Suprapubic skin (tissue), 4 donors: Measurements from ENCODE around the gene ANKRD11. TPM values are rescaled to one million over a fixed set of nuclear protein-coding genes. Genes with fewer than 3 reads are reported as not detected.

Experiments
- DNase-seq, 2 donors: peaks; one replicate each; pipeline ENCODE4 v3.0.0-alpha.2; 2019; ENCODE audit warnings: low spot score in 2 of 2
- H3K27ac ChIP-seq: fragments of 200-600 bp; sonication (generic); one replicate; pipeline ENCODE4 v1.5.1; 2019
- H3K27me3 ChIP-seq: fragments of 200-600 bp; sonication (generic); one replicate; pipeline ENCODE4 v1.5.1; 2019
- H3K36me3 ChIP-seq: fragments of 200-600 bp; sonication (generic); one replicate; pipeline ENCODE4 v1.5.1; 2019
- H3K4me1 ChIP-seq: fragments of 200-600 bp; sonication (generic); one replicate; pipeline ENCODE4 v1.5.1; 2019
- H3K4me3 ChIP-seq: fragments of 200-600 bp; sonication (generic); one replicate; pipeline ENCODE4 v1.5.1; 2019; ENCODE audit warnings: mild to moderate bottlenecking
- H3K9me3 ChIP-seq: fragments of 200-600 bp; sonication (generic); one replicate; pipeline ENCODE4 v1.5.1; 2019
- EP300 ChIP-seq: sonication (generic); formaldehyde crosslinking; IDR thresholded peaks from one replicate; pipeline ENCODE4 v1.6.1; 2017; ENCODE audit warnings: antibody characterized with exemption
- POLR2A ChIP-seq, 2 donors: fragments of 450-650 bp; IDR thresholded peaks; one replicate each; pipeline ENCODE4 v1.6.1; 2017; ENCODE audit warnings: antibody characterized with exemption in 2 of 2, mild to moderate bottlenecking in 2 of 2, moderate library complexity in 2 of 2
- POLR2AphosphoS5 ChIP-seq, 3 donors: sonication (generic); formaldehyde crosslinking; IDR thresholded peaks; one replicate each; pipeline ENCODE4 v1.6.1; 2017; ENCODE audit warnings: antibody characterized with exemption in 3 of 3
- WGBS: methylation state at CpG from one replicate; pipeline ENCODE4 v1.1.5; 2018; 5-methylcytosine and 5-hydroxymethylcytosine counted together
- total RNA-seq, 4 donors: library from RNA; depleted of rRNA; stranded (reverse); fragments of >200 nt; gene quantifications; one replicate each; pipeline ENCODE4 v1.1.0, GENCODE V29; 2016
- TF ChIP-seq, protein P1 (sequence below), 2 donors: fragments of 200-600 bp in 1 of 2; fragments of 450-650 bp in 1 of 2; sonication (generic) in 1 of 2; IDR thresholded peaks; one replicate each; pipeline ENCODE4 v1.5.1; 2016 to 2019; ENCODE audit warnings: antibody characterized with exemption in 2 of 2, mild to moderate bottlenecking in 1 of 2, moderate library complexity in 1 of 2

ANKRD11 gene
- total RNA-seq, 4 donors from 2014 or later: 85.4 to 212 (median 127) TPM

DNA sequence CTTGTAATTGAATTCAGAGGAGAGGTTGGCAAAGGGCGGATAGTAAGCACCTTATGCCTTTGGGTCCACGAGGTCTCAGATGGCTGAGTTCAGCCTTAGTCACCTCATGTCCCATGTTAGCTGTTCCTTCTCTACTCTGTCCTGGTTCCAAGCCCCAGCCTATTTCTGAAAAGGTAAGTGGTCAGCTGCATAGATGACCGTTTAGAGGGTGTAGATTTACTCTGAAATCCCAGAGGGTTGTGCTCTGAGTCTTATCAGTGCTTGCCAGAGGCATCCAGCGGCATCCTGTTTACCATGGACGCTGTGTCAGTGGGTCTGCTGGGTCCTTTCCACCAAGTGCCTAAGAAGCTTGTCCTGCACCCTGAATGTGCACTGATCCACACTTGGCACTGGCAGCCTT lies 271.0 kb downstream of the ANKRD11 start:
- Histone ChIP-seq H3K4me1 (peaks cover 31% of the 10 kb centered on the region), H3K27me3 (no peaks in the 10 kb centered on the region), H3K27ac (no peak overlapping the region), H3K4me3 (no peak overlapping the region), H3K9me3 (no peaks in the 10 kb centered on the region), H3K36me3 (peaks cover 38% of the 10 kb centered on the region)
- TF ChIP-seq, protein P1, sequence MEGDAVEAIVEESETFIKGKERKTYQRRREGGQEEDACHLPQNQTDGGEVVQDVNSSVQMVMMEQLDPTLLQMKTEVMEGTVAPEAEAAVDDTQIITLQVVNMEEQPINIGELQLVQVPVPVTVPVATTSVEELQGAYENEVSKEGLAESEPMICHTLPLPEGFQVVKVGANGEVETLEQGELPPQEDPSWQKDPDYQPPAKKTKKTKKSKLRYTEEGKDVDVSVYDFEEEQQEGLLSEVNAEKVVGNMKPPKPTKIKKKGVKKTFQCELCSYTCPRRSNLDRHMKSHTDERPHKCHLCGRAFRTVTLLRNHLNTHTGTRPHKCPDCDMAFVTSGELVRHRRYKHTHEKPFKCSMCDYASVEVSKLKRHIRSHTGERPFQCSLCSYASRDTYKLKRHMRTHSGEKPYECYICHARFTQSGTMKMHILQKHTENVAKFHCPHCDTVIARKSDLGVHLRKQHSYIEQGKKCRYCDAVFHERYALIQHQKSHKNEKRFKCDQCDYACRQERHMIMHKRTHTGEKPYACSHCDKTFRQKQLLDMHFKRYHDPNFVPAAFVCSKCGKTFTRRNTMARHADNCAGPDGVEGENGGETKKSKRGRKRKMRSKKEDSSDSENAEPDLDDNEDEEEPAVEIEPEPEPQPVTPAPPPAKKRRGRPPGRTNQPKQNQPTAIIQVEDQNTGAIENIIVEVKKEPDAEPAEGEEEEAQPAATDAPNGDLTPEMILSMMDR (IDR thresholded peaks at IDR 0.05): no peak
- no peak for TF ChIP-seq EP300
- no peak for TF ChIP-seq POLR2AphosphoS5 (IDR thresholded peaks at IDR 0.05)
- no peak for TF ChIP-seq POLR2A (IDR thresholded peaks at IDR 0.05)
- whole genome bisulfite sequencing: 63% methylated on average over 5 of the region's 5 CpGs
- no peak for DNase-seq

Other genes starting within 250 kb of the ANKRD11 start
- 100 to 1,000 TPM; 131 to 324 (median 144) TPM for gene SPG7, start 17.8 kb upstream of the ANKRD11 start, total RNA-seq
- 1,000 to 10,000 TPM; 4,033 to 9,308 (median 7,964) TPM for gene RPL13, start 70.1 kb upstream of the ANKRD11 start, total RNA-seq
- 10 to 100 TPM in 1 of 4 donors, 1 to 10 TPM in 1, under 1 TPM in 1, not detected in 1; 0.51 to 12.9 (median 2.9) TPM for gene CPNE7, start 85.2 kb upstream of the ANKRD11 start, total RNA-seq
- 1 to 10 TPM in 3 of 4 donors, not detected in 1; 1.3 to 2.3 (median 2.2) TPM for gene DPEP1, start 123.1 kb upstream of the ANKRD11 start, total RNA-seq
- gene CHMP1A, start 167.1 kb upstream of the ANKRD11 start, total RNA-seq: 100 to 1,000 TPM in 1 of 4 donors, 10 to 100 TPM in 3; 71.8 to 125 (median 86.6) TPM
- gene SPATA33, start 167.3 kb upstream of the ANKRD11 start, total RNA-seq: 1 to 10 TPM; 3.2 to 9.7 (median 4.4) TPM
- gene CDK10, start 196.1 kb upstream of the ANKRD11 start, total RNA-seq: 100 to 1,000 TPM in 1 of 4 donors, 10 to 100 TPM in 3; 42.8 to 118 (median 55.0) TPM
- 10 to 100 TPM; 14.1 to 32.3 (median 21.5) TPM for gene SPATA2L, start 211.1 kb upstream of the ANKRD11 start, total RNA-seq
- 10 to 100 TPM in 3 of 4 donors, 1 to 10 TPM in 1; 9.1 to 13.5 (median 10.2) TPM for gene VPS9D1, start 230.3 kb upstream of the ANKRD11 start, total RNA-seq
- gene ZNF276, start 231.0 kb upstream of the ANKRD11 start, total RNA-seq: 100 to 1,000 TPM in 1 of 4 donors, 10 to 100 TPM in 3; 39.8 to 106 (median 46.0) TPM